NCI-H524 treated with DMSO at 0.1 percent for 48 hours (cell line): Measurements from ENCODE around the gene KIAA0040.

Experiments used
- DNase-seq: peaks from one replicate; lab custom pipeline; 2025; lab: John Stamatoyannopoulos, UW

KIAA0040 gene

DNA sequence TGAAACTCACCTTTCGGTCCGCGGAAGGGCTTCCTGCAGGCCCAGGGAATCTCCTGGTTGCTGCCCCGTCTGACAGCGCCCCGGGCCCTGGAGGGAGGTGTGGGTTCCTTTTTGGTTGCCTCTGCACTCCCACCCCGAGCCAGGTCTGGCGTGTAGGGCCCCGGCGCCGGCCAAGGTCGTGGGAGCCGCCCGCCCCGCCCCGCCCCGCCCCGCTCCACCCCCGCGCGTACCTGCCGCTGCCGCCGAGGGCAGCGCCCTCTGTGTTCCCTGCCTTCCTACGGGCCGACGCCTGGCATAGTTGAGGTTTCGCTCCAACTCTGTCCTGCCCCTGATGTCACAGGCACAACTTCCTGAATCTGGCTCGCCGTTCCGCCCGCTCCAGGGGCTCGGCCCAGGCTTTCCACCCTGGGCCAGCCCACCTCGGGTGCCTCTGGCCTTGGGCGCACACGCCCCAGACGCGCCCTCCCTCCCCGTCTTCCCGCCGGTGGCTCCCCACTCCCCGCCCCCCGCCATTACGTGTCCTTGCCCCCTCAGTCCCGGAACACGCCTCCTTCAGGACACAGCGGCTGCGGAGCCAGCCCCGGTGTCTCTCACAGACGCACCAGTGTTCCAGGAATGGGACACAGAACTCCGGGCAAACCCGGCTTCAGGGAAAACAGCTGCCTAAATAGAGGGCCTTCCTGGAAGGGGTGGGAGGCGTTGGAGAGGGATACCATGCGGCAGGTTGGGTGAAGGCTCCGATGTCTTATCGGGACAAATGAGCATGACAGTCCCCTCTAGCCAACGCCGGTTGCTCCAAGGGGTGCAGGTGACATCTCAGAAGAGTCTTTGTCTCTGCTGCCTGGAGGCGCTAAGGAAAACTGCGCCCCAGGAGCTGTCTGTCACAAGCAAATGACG is at the start of gene KIAA0040:
KIAA0040 (minus strand) TSS at position 147 of the 897 bp plus-strand sequence. CDS start 31,763 bp downstream, outside the sequence.
- DNase-seq = peak; percentile 3

DNA sequence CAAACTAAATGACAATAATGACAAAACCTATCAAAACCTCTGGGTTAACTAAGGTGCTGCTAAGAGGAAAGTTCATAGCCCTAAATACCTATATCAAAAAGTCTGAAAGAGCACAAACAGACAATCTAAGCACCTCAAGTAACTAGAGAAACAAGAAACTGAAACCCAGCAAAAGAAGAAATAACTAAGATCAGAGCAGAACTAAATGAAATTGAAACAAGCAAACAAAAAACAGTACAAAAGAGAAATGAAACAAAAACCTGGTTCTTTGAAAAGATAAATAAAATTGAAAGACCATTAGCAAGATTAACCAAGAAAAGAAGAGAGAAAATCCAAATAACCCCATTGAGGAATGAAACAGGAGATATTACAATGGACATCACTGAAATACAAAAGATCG is 44.8 kb upstream of the KIAA0040 start:
- DNase-seq = no peak

DNA sequence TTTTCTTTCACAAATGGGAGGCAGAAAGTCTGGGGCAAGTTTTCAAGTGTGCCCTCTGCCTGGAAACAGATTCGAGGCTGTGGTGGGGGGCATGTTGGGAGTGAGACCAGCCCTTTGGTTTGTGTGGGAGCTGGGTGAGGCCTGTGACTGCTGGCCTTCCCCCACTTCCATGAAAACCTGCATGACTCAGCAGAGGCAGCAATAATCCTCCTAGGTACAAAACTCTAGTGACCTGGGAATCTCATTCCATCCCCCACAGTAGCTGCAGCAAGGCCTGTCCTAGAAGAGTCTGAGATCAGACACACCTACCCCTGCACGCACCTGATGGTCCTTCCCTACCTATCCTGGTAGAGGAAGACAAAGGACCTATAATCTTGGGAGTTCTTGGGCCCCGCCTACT is 42.1 kb upstream of the KIAA0040 start:
- DNase-seq = no peak

DNA sequence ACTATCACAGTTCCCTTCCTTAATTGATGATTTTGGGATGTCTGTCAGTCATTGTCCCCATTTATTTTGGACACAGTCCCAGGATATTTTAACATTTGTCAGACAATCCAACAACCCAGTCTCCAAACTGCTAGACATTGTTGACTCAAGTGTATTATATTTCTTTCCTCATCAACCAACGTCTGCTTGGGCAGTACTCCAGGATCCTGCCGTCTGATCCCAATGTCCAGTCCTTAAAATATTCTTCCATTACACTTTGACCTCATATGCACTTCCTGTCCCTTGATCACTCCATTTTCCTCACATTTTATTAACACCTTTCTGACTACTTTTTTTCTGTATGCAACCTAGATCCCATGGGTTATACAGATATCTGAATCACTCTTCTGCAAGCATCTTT is 39.8 kb upstream of the KIAA0040 start:
- DNase-seq = no peak

DNA sequence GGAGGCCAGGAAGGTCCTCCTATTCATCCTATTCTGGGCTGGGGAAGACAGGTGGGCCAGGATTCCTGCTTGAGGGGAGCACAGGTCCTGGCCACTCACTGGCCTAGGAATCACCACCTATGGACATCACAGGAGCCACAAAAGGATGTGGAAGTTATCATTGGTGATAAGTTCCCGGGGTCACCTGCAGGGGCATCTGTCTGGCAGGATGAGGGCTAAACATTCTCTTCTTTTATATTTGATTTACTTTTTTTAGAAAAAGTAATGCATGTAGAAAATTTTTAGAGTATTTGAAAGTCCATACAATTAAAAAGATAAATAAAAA is 33.2 kb upstream of the KIAA0040 start:
- DNase-seq = no peak

DNA sequence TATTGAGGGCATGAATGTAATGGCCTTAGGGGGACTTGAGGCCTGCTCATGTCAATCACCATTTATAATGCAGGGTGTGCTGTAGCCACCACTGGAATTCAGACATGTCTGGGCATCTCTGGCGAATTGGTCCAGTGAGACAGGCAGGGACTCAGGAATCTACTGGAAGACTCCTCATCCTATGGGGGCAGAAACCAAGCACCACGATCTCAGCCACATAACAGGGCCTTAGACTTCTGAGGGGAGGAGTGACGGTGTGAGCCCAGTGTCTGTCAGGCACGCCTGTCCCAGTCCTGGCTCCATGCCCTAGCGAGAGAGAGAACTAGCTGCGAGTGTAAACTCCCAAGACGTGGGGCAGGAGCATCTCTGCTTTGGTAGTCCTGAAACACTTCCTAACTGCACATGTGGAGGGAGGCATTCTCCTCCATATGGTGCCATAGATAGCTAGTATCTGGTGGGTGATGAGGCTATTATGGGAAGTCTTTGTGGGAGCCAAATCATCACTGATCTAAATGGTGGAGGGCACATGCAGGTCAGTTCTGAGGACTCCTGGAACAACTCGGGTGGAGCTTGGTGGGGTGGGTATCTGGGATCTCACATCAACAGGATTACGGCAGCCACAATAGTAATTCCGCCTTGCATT is 29.8 kb upstream of the KIAA0040 start:
- DNase-seq = no peak

DNA sequence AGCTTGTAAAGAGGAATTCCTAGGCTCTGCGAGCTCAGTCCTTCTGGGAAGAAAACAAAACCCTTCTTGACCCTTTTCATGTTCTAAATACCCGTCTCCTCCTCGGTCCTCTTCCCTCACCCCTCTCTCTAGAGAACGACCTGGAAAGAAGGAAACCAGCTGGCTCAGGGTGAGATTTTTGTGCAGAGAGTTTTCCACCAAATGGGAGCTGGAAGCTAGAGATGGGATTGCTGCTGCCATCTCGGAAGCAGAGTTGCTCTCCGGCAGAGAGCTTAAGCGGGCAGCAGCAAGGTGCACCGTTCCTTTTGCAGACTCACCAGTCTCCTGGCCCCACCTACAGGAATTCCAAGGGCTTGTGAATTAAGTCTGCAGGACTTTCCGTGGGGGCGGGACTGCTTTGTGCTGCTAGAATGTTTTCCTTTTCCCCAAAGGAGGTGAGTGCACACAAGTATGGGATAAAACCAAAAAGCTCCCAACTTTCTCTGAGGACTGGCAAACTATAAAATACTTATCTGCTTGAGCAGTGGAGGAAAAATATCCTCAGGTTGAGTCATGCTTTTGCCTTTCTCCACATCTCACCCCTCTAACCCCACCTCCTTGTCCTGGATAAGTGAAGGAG is 29.1 kb upstream of the KIAA0040 start:
- no peak for DNase-seq

DNA sequence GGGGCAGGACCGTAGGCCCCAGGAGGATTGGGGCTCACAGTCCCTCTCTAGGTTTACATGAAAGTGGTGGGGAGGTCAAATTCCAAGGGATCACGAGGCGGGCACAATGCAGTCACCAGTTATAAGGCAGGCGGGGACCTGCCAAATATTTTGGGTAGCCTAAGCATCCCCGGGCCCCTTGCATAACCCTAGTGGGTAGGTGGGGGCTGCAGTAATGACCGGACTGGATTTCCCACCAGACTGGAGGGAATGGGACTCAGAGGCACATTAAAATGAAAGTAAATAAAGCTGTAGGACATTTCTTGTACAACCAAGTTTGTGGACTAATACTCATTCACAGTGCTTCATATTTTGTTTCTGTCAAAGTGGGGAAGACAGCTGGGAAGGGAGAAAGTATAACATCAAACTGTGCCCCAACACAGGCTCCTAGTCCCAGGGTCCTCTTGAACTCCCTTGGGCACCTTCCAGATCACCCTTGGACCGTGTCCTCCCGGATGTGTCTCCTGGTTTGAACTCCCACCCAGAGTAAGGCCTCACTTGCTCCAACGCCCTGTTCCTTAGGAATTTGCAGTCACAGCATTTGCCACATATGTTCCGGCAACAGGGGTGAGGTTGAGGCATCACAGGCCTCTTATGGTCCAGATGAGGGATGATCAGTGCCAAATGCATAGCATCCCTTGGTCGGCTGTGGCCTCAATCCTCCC is 28.4 kb upstream of the KIAA0040 start:
- DNase-seq = no peak

DNA sequence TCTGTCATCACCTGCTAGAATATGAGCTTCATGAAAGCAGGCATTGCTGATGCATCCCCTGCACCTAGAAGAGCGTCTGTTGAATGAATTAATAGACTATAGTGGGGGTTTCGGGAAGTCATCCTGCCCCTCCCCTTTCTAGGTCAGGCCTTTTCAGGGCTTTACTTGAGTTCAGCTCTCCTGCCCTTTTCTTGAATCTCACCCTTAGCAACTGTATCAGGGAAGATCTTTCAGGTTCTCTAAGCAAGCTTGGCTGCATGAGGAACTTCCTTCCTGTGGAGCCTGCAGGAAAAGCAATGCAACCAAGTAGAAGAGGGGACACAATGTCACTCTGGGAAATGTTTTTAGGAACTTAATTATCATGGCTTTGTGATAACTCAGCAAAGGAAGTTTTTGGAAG is 27.2 kb upstream of the KIAA0040 start:
- no peak for DNase-seq

DNA sequence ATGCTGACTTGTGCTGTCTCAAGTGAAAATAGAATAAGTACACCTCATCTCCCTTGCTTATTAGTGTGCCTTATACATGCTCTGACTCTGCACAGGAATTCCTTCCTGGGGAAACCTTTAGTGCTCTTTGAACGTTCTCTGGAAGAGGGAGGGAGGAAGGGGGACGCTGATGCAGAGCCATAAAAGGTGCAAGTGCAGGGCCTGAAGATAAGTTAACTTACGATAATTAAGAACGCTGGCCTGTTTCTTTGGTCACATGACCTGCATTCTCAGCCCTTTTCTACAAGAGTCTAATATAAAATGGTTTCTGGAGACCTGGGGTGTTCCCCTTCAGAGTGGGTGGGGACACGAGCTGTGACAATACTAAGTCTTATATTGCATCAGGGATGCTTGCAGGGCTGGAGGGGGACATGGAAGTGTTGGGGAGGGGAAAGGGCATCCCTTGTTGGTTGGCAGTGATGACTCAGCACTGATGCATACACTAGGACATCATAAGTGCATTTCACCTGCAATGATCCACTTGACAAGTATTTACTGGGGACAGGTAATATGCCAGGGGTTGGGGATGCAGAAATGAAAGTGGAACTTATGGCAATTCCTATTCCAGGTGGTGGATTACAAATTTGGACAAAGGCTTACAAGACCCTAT is 26.3 kb upstream of the KIAA0040 start:
- no peak for DNase-seq

DNA sequence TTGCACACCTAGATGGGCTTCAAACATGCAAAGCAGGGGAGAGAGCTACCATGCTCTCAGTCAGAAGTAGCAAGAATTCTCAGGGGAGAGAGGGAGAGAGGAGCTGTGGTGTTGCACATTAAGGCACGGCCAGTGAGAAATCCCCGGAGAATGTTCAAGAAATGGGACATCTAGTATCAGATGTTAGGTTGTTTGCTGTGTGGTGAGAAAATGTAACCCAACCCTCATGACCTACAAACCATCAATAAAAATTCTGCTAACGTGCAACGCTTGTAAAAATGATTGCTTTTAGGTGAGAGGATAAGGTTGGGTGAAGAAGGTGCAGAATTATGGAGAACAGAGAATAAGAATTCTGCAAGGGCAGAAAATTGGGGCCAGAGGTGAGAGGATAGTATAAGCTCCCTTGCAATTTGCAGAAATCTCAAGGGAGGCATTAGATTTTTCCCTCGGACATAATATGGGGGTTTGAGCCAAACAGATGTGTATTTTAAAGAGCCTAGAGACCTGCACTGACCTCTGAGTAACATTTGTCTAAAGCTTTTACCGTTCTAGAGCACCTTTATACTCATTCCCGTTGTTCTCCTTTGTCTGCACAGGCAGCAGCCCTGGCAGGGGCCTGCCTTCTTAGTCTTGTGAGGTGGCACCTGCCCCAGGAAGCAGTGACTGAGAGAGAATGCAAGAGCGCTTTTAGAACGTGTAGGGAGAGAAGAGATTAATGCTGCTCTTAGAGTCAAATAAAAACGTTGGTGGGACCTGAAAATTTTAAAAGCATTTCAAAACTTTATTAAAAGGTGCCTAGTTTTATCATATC is 25.4 kb upstream of the KIAA0040 start:
- no peak for DNase-seq

DNA sequence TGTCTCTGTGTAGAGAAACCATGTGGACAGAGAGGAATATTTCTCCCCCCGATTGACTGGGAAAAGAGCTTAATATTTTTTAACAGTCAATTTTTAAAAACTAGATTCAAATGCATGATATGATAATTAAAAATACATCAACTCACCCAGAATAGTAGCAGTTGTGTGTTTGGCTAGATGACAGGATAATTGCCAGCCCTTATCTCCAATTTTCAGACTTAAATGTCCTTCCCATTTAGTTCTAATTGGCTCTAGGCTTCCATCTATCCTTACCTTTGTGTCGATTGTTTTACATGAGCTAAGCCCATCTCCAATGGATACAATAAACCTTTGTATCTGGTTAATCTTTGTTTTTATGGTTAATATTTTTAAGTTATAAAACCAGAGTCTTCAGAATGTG is 23.9 kb upstream of the KIAA0040 start:
- no peak for DNase-seq

DNA sequence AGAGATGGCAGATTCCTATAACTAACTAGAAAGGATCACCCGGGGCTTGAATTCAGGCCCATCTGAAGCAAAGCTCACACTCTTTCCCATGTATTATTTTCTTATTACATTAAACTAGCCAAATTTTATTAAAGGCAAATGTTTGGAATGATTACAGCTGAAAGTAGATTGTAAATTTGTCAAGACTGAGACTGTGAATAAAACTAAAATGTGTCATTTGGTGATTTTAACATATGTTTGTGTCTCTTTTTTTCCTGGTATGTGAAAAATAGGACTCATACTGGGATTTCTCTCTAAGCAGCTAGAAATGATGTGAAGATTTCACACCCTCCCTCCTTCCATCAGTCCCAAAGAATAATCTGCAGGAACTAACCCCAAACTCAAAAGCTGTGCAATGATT is 19.1 kb upstream of the KIAA0040 start:
- DNase-seq = no peak

DNA sequence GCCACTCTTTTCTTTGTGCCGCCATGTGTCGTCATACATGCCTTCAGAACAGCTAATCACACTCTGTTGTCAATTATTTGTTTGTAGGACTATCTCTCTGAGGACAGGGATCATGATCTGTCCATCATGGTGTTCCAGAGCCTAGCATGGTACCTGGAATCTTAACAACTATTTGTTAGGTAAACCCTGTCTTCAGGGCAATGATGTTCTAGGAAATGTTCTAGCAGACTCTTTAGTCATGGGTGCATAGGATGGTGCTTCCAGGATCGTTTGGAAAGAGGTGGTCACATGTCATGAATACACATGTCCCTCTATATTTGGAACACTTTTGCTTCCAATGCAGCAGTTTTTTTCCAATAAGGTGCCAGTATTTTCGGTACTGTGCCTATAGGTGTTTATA is 18.2 kb upstream of the KIAA0040 start:
- no peak for DNase-seq

DNA sequence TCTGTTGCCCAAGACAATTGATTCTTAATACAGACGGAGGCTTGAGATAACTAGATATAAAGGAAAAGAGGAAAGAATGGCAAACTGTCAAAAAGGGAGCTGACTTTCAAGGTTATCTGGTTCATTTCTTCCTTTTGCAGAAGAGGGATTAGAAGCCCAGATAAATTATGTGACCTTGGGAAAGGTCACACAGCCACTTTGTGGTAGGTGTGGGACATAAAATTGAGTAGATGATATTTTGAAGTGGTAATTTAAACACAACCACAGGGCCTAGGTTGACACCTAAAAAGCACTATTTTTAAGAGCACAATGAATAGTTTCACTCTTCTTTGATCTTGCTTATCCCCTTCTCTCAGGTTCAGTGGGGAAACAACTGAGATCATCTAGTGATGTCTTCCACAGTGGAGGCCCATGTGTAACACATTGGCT is 16.9 kb upstream of the KIAA0040 start:
- DNase-seq = no peak

DNA sequence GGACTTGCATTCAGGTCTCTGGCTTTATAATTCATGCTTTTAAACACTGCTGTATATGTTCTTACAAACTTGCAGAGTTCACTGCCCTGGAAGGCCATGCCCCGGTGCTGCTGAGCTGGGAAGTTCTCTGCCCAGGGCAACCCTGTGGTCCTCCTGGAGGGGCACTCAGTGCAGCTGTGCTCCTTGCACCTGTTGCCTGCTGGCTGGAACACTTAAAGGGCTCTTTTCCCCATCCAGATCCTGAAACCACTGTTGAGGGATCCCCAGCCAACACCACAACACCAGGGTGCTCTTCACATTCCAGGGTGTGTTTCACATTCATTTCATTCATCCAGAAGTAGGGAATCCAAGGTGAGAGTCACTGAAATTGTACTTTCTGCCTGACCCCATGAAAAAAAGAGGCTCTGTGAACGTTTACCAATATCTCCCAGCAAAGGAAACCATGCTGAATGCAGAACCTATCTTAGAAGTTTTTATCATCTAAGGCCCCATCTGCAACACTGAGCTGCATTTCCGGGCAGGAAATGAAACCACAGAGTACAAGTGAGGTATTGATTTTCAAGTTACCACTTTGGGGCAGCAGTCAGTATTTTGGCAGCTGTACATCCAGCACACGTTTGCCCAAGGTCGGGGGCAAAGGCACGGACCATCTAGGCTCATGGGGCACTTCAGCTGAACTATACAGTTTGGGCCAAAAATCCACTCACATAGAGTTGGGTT is 16.4 kb upstream of the KIAA0040 start:
- no peak for DNase-seq

DNA sequence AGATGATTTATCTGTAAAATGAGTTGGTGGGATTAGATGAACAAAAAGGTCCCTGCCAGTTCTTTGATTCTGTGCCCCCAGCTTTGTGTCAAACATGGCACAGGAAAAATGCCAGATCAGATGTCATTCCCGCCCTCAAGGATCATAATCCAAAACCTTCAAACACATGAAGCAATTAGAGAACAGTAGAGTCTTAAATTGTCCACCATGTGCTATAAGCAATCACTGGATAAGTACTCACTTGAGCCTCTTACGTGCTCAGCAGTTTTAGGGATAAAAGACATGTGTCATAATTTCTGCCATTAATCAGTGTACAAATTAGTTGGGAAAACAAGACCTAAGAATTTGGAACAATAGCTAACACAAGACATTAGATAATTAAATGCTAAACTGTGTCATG is 15.4 kb upstream of the KIAA0040 start:
- DNase-seq = peak; percentile 94

DNA sequence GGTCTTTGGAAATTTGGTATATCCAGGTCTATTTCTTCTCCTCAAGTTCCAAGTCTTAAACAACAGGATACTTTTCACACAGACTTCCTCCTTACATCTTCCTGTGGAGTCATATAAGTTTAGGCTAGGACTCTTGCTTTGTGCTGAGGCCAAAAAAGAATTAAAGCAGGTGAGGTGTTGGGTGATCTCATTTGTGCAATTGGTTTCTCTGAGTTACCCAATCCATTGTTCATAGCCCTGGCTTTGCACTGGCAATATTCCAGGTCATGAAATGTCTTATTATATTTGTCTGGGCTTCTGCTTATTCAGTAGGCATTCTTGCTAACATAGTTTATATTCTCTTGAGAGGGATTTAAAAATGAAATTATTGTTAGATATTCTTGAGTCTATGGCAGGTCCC is 14.1 kb upstream of the KIAA0040 start:
- DNase-seq = no peak

DNA sequence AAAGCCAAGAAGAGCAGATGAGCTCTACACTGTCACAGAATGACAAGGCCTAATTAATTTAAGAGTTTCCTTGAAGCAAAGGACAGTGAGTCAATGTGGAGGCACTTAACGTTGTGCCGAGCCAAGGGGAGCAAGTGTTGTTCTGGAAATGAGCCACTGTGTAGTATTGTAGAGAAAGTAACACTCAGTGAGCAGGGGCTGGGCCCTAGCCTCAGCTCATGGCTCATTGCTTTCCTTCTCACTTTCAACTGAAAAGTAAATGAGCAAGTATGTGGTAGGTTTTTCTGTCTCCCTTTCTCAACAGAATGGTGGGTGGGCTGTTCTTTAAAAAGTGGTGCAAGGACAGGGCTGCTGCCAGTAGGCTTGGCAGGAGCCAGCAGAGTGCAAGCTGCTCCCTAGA is 11.8 kb upstream of the KIAA0040 start:
- no peak for DNase-seq

DNA sequence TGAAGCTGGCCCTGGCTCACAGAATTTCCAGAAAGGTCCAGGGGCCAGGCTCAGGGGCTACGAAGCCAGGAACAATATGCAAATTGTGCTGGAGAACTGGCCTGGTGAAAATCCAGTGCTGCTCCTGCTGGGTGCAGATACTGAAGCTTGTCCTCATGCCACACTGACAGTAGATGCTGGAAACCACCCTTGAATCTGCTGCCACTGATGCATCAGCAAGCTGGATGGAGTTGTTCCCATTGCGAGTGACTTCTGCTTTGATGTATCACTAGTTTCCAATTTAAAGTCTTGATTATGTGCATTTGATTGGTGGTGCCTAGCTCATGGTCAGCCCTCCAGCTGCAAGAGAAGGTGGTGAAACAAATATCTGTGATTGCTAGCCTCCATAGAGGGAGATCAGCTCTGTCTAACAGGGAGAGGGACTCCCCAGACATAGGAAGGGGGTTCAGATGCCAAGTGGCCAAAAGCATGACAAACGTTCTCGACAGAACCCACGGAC is 11.0 kb upstream of the KIAA0040 start:
- DNase-seq = no peak
